ENCODE results near the gene EPC1. TPM values are rescaled to one million over a fixed set of nuclear protein-coding genes. Genes with fewer than 3 reads are reported as not detected.
A peak's percentile ranks its signal among the peaks of the same experiment; 100 is the strongest.

The EPC1 gene
- total RNA-seq, 1 experiment from 2014 or later, result 36.6 TPM

DNA sequence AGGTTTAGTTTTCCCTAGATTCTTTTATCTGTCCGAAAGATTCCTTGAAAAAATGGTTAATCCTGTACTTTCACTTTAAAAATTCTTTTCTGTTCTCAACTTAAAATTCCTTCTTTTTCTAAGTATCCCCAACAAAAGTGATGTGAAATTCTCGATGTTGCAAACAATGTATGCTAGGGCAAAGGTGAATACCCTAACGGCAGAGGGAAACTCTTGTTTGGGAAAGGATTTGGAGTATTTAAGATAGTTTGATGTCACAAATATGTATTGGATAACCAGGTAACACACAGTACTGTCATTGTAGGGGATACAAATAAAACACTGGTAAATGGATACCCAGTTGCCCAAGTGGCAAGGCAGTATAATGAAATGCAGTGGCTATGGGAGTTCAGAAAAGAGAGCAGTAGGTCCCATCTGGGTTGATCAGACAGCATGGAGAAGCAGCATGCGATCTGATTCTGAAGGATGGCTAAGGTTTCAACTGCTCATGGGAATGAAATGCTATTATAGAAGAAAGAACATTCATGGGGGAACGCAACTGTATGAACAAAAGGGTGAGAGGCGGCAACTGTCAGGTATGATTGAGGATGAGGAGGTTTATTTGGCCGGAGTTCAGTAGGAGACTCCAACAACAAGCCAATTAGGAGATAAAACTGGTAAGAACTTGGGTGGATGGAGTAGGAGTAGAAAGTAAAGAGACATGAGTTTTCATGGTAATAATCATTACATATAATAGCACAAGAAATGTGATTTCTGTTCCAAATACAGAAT is 3.2 kb upstream of the EPC1 start:
- no peak overlapping the region for H3K4me3 ChIP-seq (ENCODE audit: low read depth, low read length)
- ChIA-PET POLR2A (no interaction called here), CTCF (no interaction called here)
- Mint-ChIP-seq H3K27ac (ENCODE audit: unreplicated experiment) (peak overlapping the region; percentile 28), H3K4me3 (ENCODE audit: unreplicated experiment) (peak overlapping the region; percentile 0), H3K9me3 (ENCODE audit: unreplicated experiment) (no peaks in the 10 kb centered on the region), H3K27me3 (ENCODE audit: insufficient read depth, unreplicated experiment) (no peaks in the 10 kb centered on the region), H3K4me1 (ENCODE audit: low read depth, unreplicated experiment) (peaks cover 50% of the 10 kb centered on the region), H3K36me3 (ENCODE audit: insufficient read depth, unreplicated experiment) (peaks cover 37% of the 10 kb centered on the region)
- H3K36me3 ChIP-seq (ENCODE audit: control insufficient read depth, insufficient read depth, low read length), result no peaks in the 10 kb centered on the region
- no peaks in the 10 kb centered on the region for H3K27me3 ChIP-seq (replicated peaks; ENCODE audit: control insufficient read depth, insufficient read depth, low read length)
- no TSS peak for BruUV-seq (replicated peaks)
- peaks cover 57% of the 10 kb centered on the region for H3K4me1 ChIP-seq
- intact Hi-C loops (cut with micrococcal nuclease; ENCODE audit: unreplicated experiment), result loop anchor here (1.0 to 5.0 kb wide), 4 partner anchors 17 to 607 kb away; partner anchors contain the start of genes ARHGAP12, ITGB1 and KIF5B
- no peak for TF ChIP-seq CTCF (IDR thresholded peaks at IDR 0.05; ENCODE audit: insufficient read depth in 1 of 2, low read depth in 1 of 2, low read length in 1 of 2, severe bottlenecking in 1 of 2, unreplicated experiment in 1 of 2)
- peak in 1 of 2 experiments; percentile 31 for DNase-seq
- H3K9me3 ChIP-seq, result 0 out of 2 replicates have a peak, but pooled peaks cover 3% of the 10 kb centered on the region

DNA sequence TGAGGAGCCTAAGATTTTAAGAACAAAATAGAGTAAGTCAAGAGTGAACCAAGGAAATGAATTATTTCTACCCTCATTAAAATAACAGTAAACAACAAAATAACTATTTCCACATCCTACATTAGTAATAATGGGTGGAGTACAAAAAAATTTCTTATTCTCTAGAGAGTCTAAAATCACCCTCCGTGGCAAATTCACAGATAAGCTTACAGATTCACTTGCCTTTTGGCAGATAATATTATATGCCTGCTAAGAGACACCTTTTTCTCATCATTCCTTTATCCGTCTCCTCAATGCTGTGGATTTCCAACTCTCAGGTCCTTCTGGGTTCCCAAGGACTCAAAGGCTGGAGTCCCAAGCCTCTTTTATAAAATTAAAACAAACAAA is 2.2 kb upstream of the EPC1 start:
- H3K36me3 ChIP-seq (ENCODE audit: control insufficient read depth, insufficient read depth, low read length), result no peaks in the 10 kb centered on the region
- peaks cover 50% of the 10 kb centered on the region for H3K4me1 Mint-ChIP-seq (ENCODE audit: low read depth, unreplicated experiment)
- no peak overlapping the region for H3K4me3 Mint-ChIP-seq (ENCODE audit: unreplicated experiment)
- H3K9me3 ChIP-seq, result no peaks in the 10 kb centered on the region
- no peaks in the 10 kb centered on the region for H3K27me3 ChIP-seq (replicated peaks; ENCODE audit: control insufficient read depth, insufficient read depth, low read length)
- no peaks in the 10 kb centered on the region for H3K9me3 Mint-ChIP-seq (ENCODE audit: unreplicated experiment)
- H3K27me3 Mint-ChIP-seq (ENCODE audit: insufficient read depth, unreplicated experiment), result no peaks in the 10 kb centered on the region
- no peak for TF ChIP-seq CTCF (IDR thresholded peaks at IDR 0.05; ENCODE audit: insufficient read depth in 1 of 2, low read depth in 1 of 2, low read length in 1 of 2, severe bottlenecking in 1 of 2, unreplicated experiment in 1 of 2)
- H3K36me3 Mint-ChIP-seq (ENCODE audit: insufficient read depth, unreplicated experiment), result peaks cover 43% of the 10 kb centered on the region
- intact Hi-C loops (cut with micrococcal nuclease; ENCODE audit: unreplicated experiment), result loop anchor here (5.0 kb wide), 3 partner anchors 292 to 608 kb away; partner anchors contain the start of genes ARHGAP12, ITGB1 and KIF5B
- no peak overlapping the region for H3K4me3 ChIP-seq (ENCODE audit: low read depth, low read length)
- ChIA-PET CTCF (no interaction called here), POLR2A (no interaction called here)
- no peak for DNase-seq
- H3K4me1 ChIP-seq, result peaks cover 61% of the 10 kb centered on the region
- BruUV-seq (replicated peaks), result no TSS peak
- H3K27ac Mint-ChIP-seq (ENCODE audit: unreplicated experiment), result peak overlapping the region; percentile 28

- H3K9me3 Mint-ChIP-seq (ENCODE audit: unreplicated experiment), result no peaks in the 10 kb centered on the region
- H3K4me3 ChIP-seq (ENCODE audit: low read depth, low read length), result no peak overlapping the region
- peaks cover 58% of the 10 kb centered on the region for H3K4me1 ChIP-seq
- peaks cover 49% of the 10 kb centered on the region for H3K36me3 Mint-ChIP-seq (ENCODE audit: insufficient read depth, unreplicated experiment)
- H3K27ac Mint-ChIP-seq (ENCODE audit: unreplicated experiment), result peak overlapping the region; percentile 100
- BruUV-seq (replicated peaks), result no TSS peak
- intact Hi-C loops (cut with micrococcal nuclease; ENCODE audit: unreplicated experiment), result loop anchor here (5.0 kb wide), 3 partner anchors 291 to 609 kb away; partner anchors contain the start of genes ARHGAP12, ITGB1 and KIF5B
- POLR2A ChIA-PET, result no interaction called here
- H3K27me3 ChIP-seq (replicated peaks; ENCODE audit: control insufficient read depth, insufficient read depth, low read length), result no peaks in the 10 kb centered on the region
- no peaks in the 10 kb centered on the region for H3K9me3 ChIP-seq
- no peaks in the 10 kb centered on the region for H3K36me3 ChIP-seq (ENCODE audit: control insufficient read depth, insufficient read depth, low read length)
- no peak for DNase-seq
- no peaks in the 10 kb centered on the region for H3K27me3 Mint-ChIP-seq (ENCODE audit: insufficient read depth, unreplicated experiment)
- H3K4me3 Mint-ChIP-seq (ENCODE audit: unreplicated experiment), result peak overlapping the region; percentile 89
- TF ChIP-seq CTCF (IDR thresholded peaks at IDR 0.05; ENCODE audit: insufficient read depth in 1 of 2, low read depth in 1 of 2, low read length in 1 of 2, severe bottlenecking in 1 of 2, unreplicated experiment in 1 of 2), result no peak
- CTCF ChIA-PET, result interaction anchor here (0.8 kb wide), 1 partner anchor 138 kb away, joined by 3 read pairs; no protein-coding TSS in a partner anchor
- H3K4me1 Mint-ChIP-seq (ENCODE audit: low read depth, unreplicated experiment), result peaks cover 50% of the 10 kb centered on the region
Observed at GRCh38 chr10:32348297-32349198, 1.6 kb upstream of the EPC1 start.
